Heart left ventricle (tissue), 16 donors: ENCODE results near the gene ASXL2. TPM values are rescaled to one million over a fixed set of nuclear protein-coding genes. Genes with fewer than 3 reads are reported as not detected.
"Not testable (repeated sequence)": the region's sequence is repeated elsewhere in the genome, so short reads cannot be mapped to it uniquely, and the experiment has no call there.

Experiments used
- ATAC-seq, 4 donors: fragments of 200-7000 bp; cut with Tn5 transposase; one replicate each; pipeline ENCODE4 v1.9.1; 2020 to 2022; ENCODE audit warnings: moderate library complexity in 4 of 4, mild to moderate bottlenecking in 3 of 4, moderate number of reproducible peaks in 1 of 4
- DNase-seq, 5 donors: peaks; one replicate each; pipeline ENCODE4 v3.0.0-alpha.2; 2020
- H3K27ac ChIP-seq, 12 donors: fragments of 200-600 bp; sonication (generic) in 4 of 12; one replicate each; pipeline versions ENCODE4 v1.5.0 to v1.8.0; 2016 to 2022; ENCODE audit warnings: mild to moderate bottlenecking in 2 of 12
- H3K27me3 ChIP-seq, 9 donors: fragments of 200-600 bp; sonication (generic) in 2 of 9; one replicate each; pipeline versions ENCODE4 v1.5.1 to v1.8.0; 2016 to 2022; ENCODE audit warnings: mild to moderate bottlenecking in 3 of 9
- H3K36me3 ChIP-seq, 9 donors: fragments of 200-600 bp; sonication (generic) in 2 of 9; one replicate each; pipeline versions ENCODE4 v1.5.0 to v1.8.0; 2018 to 2022; ENCODE audit warnings: mild to moderate bottlenecking in 2 of 9
- H3K4me1 ChIP-seq, 12 donors: fragments of 200-600 bp; sonication (generic) in 4 of 12; one replicate each; pipeline versions ENCODE4 v1.5.0 to v1.8.0; 2016 to 2022; ENCODE audit warnings: mild to moderate bottlenecking in 3 of 12
- H3K4me3 ChIP-seq, 12 donors: fragments of 200-600 bp; sonication (generic) in 4 of 12; one replicate each; pipeline versions ENCODE4 v1.5.0 to v1.8.0; 2017 to 2022; ENCODE audit warnings: mild to moderate bottlenecking in 9 of 12, moderate library complexity in 4 of 12
- H3K9me3 ChIP-seq, 12 donors: fragments of 200-600 bp; sonication (generic) in 4 of 12; one replicate each; pipeline versions ENCODE4 v1.5.0 to v1.8.0; 2016 to 2022; ENCODE audit warnings: mild to moderate bottlenecking in 1 of 12
- POLR2A ChIP-seq, 2 donors: fragments of 450-650 bp; IDR thresholded peaks; one replicate each; pipeline ENCODE4 v1.6.1; 2017; ENCODE audit warnings: antibody characterized with exemption in 2 of 2, mild to moderate bottlenecking in 2 of 2, moderate library complexity in 2 of 2
- WGBS, 4 donors: extraction: QIAGEN DNeasy Blood & Tissue Kit in 2 of 4; methylation state at CpG; one replicate each; pipeline versions ENCODE4 v1.1.5 to v1.1.7; 2013 to 2018; 5-methylcytosine and 5-hydroxymethylcytosine counted together
- intact Hi-C, 10 donors: fragments of 100-400 bp; cut with DNase I; formaldehyde crosslinking; loops; one replicate each; pipeline versions ENCODE4 v1.11.1 to v1.14.2; 2022
- polyA plus RNA-seq, 2 donors: library from polyadenylated mRNA; stranded (reverse); fragments of 200-250 nt; gene quantifications; one replicate each; pipeline ENCODE4 v1.2.3, GENCODE V29; 2013
- total RNA-seq, 9 donors: library from RNA; depleted of rRNA in 2 of 9; stranded (reverse); fragments of >200 nt in 2 of 9; fragmentation: NEBNext Ultra II Directional in 3 of 9; extraction: Animal tissue kit (Norgen Biotek cat#: 25700) in 3 of 9; gene quantifications; one replicate each; pipeline versions ENCODE4 v1.1.0 to v1.2.4, GENCODE V29; 2016 to 2023
- TF ChIP-seq, protein P1 (sequence below), 12 donors: fragments of 200-600 bp; sonication (generic) in 4 of 12; IDR thresholded peaks; one replicate each; pipeline versions ENCODE4 v1.5.0 to v1.8.0; 2018 to 2022; ENCODE audit warnings: antibody characterized with exemption in 12 of 12, mild to moderate bottlenecking in 5 of 12
- donor health status: ischemic (EF 13 %, LVEDD 7.1; RV severe dilation, severe dysfunction).
- donor health status: healthy with polysubstance abuse.
- donor health status: DM: no; HTN: yes; CAD: no.
- donor health status: DM: no; HTN: no; CAD: no.
- donor health status: ischemic (EF 25% LVEDD 6.9; RV normal size, moderate dysfunction).
- donor health status: ischemic (EF 25% LVEDD 5.7; RV mildly dilated, moderate dysfunction).
- donor health status: healthy.
- donor health status: DM: yes; HTN: yes; CAD: no.
- donor health status: ischemic (EF 35%, LVEDD 5.7; RV mildly dilated, moderate dysfunction).
- donor health status: nonischemic (EF 11% LVEDD 7.7; RV severe dilation, severe dysfunction).
- donor health status: DM: yes; HTN: yes; CAD: no.
- donor health status: PGD.
- donor health status: ischemic (EF 29% LVEDD 5.4; RV normal size, mild dysfunction).
- donor health status: nonischemic (EF 23%, LVEDD 6.1; RV moderate dilation, normal function).

The ASXL2 gene
- total and polyA plus RNA-seq, 11 donors, result 1.9 to 35.3 (median 23.0) TPM

DNA sequence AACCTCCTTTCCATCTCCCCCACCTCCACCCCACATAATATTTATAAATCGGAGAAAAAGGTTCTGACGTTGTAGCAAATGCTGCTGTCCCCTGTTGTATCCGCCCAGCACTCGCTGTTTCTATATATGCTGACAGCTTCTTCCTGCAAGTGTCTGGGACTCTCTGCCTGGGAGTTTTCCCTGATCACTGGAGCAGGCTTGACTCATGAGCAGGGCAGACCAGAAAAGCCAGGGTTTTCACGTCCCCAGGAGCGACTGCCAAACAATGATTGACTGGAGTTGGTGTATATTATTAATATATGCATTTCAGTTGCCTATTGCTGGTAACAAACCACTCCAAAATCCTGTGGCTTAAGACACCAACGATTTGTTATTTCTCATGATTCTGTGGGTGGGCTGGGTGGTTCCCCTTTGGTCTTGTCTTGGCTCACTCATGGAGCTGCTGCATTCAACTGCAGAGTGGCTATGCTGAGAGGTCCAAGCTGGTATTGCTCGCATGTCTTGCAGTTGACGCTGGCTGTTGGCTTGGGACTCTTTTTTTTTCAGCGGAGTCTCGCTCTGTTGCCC is 21.2 kb upstream of the ASXL2 start:
- ATAC-seq (no peak), DNase-seq (no peak)
- Histone ChIP-seq H3K27me3 (no peaks in the 10 kb centered on the region), H3K9me3 (no peaks in the 10 kb centered on the region), H3K4me3 (no peak overlapping the region), H3K27ac (no peak overlapping the region), H3K36me3 (no peaks in the 10 kb centered on the region), H3K4me1 (no peaks in the 10 kb centered on the region)
- 63 to 74% (median 72%) methylated on average over 11 of the region's 11 CpGs for WGBS, 4 donors
- TF ChIP-seq, protein P1, sequence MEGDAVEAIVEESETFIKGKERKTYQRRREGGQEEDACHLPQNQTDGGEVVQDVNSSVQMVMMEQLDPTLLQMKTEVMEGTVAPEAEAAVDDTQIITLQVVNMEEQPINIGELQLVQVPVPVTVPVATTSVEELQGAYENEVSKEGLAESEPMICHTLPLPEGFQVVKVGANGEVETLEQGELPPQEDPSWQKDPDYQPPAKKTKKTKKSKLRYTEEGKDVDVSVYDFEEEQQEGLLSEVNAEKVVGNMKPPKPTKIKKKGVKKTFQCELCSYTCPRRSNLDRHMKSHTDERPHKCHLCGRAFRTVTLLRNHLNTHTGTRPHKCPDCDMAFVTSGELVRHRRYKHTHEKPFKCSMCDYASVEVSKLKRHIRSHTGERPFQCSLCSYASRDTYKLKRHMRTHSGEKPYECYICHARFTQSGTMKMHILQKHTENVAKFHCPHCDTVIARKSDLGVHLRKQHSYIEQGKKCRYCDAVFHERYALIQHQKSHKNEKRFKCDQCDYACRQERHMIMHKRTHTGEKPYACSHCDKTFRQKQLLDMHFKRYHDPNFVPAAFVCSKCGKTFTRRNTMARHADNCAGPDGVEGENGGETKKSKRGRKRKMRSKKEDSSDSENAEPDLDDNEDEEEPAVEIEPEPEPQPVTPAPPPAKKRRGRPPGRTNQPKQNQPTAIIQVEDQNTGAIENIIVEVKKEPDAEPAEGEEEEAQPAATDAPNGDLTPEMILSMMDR (IDR thresholded peaks at IDR 0.05), result no peak
- TF ChIP-seq POLR2A (IDR thresholded peaks at IDR 0.05), result no peak
- intact Hi-C loops, result no loop called here

DNA sequence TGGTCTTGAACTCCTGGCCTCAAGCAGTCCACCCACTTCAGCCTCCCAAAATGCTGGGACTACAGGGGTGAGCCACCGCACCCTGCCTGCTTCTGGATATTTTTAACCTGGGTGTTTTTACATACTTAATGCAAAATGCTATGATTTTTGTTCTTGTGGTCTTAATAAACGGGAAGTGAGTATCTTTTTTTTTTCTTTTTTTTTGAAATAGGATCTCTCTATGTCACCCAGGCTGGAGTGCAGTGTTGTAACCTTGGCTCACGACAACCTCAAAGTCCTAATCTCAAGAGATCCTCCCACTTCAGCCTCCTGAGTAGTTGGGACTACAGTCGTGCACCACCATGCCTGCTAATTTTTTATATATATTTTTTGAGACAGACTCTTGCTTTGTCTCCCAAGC is 19.2 kb upstream of the ASXL2 start:
- H3K36me3 ChIP-seq, result no peaks in the 10 kb centered on the region
- WGBS, 4 donors, result 74 to 81% (median 78%) methylated on average over 4 of the region's 4 CpGs

DNA sequence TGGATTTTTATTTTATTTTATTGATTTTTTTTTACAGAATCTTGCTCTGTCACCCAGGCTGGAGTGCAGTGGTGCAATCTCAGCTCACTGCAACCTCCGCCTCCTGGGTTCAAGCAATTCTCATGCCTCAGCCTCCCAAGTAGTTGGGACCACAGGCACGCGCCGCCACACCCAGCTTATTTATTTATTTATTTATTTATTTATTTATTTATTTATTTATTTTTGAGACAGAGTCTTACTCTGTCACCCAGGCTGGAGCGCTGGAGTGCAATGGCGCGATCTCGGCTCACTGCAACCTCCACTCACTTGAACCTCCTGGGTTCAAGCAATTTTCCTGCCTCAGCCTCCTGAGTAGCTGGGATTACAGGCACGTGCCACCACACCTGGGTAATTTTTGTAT is 18.0 kb upstream of the ASXL2 start:
- intact Hi-C loops, result not testable (repeated sequence)
- WGBS, 4 donors, result 85 to 99% (median 89%) methylated on average over 9 of the region's 9 CpGs

More for the DNA sequence above, 19.2 kb upstream of the ASXL2 start:
- intact Hi-C loops, result no loop called here
- DNase-seq, result no peak
- Histone ChIP-seq H3K9me3 (no peaks in the 10 kb centered on the region), H3K4me3 (no peak overlapping the region), H3K27ac (no peak overlapping the region), H3K4me1 (no peaks in the 10 kb centered on the region), H3K27me3 (no peaks in the 10 kb centered on the region)
- TF ChIP-seq, protein P1 (IDR thresholded peaks at IDR 0.05), result no peak
- no peak for TF ChIP-seq POLR2A (IDR thresholded peaks at IDR 0.05)
- no peak for ATAC-seq

DNA sequence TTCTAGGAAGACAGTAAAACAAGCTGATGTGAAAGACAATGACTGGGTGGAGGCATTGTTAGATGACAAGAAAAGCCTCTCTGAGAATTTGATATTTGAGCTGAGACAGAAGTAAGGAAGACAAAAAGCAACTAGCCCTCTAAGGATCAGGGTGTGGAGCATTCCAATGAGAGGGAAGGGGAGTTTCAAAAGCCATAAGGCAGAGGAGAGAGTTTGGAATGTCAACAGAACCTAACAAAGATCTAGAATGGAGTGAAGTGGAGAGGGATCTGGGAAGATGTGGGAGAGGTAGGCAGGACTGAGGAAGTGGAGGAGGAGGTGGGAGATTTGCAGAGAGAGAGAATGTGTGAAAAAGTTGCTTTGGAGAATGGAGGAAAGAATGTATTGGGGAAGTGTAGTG is 17.3 kb upstream of the ASXL2 start:
- Histone ChIP-seq H3K27me3 (no peaks in the 10 kb centered on the region), H3K9me3 (no peaks in the 10 kb centered on the region), H3K4me3 (no peak overlapping the region), H3K27ac (no peak overlapping the region), H3K36me3 (no peaks in the 10 kb centered on the region), H3K4me1 (no peaks in the 10 kb centered on the region)
- DNase-seq, result no peak
- ATAC-seq, result no peak
- TF ChIP-seq, protein P1 (IDR thresholded peaks at IDR 0.05), result no peak
- TF ChIP-seq POLR2A (IDR thresholded peaks at IDR 0.05), result no peak
- intact Hi-C loops, result no loop called here

More for the DNA sequence above, 18.0 kb upstream of the ASXL2 start:
- not testable (repeated sequence) for H3K27me3 ChIP-seq, H3K4me1 ChIP-seq, DNase-seq, H3K36me3 ChIP-seq, H3K9me3 ChIP-seq, H3K27ac ChIP-seq, ATAC-seq, H3K4me3 ChIP-seq

DNA sequence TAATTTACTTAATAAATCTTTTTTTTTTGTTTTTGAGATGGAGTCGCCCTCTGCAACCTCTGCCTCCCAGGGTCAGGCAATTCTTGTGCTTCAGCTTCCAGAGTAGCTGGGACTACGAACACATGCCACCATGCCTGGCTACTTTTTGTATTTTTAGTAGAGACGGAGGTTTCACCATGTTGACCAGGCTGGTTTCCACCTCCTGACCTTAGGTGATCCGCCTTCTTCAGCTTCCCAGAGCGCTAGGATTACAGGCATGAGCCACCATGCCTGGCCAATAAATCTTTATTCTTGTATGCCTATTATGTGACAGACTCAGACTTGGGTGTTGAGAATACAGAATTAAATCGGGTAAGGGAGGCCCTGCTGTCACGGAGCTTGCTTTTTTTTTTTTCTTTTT is 16.7 kb upstream of the ASXL2 start:
- 90 to 93% (median 92%) methylated on average over 7 of the region's 7 CpGs for WGBS, 4 donors
- no peak for TF ChIP-seq POLR2A (IDR thresholded peaks at IDR 0.05)
- TF ChIP-seq, protein P1 (IDR thresholded peaks at IDR 0.05), result no peak
- no peak overlapping the region for H3K27ac ChIP-seq
- H3K36me3 ChIP-seq, result no peaks in the 10 kb centered on the region
- no peak overlapping the region for H3K4me3 ChIP-seq
- DNase-seq (no peak), ATAC-seq (no peak)
- H3K27me3 ChIP-seq, result no peaks in the 10 kb centered on the region
- intact Hi-C loops, result no loop called here
- H3K9me3 ChIP-seq, result no peaks in the 10 kb centered on the region
- no peaks in the 10 kb centered on the region for H3K4me1 ChIP-seq
